ENCODE measurements around the gene RIMS1.
A peak's percentile ranks its signal among the peaks of the same experiment; 100 is the strongest.

Gene RIMS1

GRCh38 chr6:72094506-72094905, 208.2 kb downstream of the RIMS1 start:
- DNase-seq = no peak

- no peak for DNase-seq
These were observed 216.2 kb downstream of the RIMS1 start for GRCh38 chr6:72102561-72102960.

GRCh38 chr6:72111611-72112010, 225.3 kb downstream of the RIMS1 start:
- no peak for DNase-seq

- DNase-seq = no peak
These were observed 244.0 kb downstream of the RIMS1 start for GRCh38 chr6:72130327-72130726.

GRCh38 chr6:72132427-72132826, 246.1 kb downstream of the RIMS1 start:
- DNase-seq = no peak

GRCh38 chr6:72132851-72133250, 246.5 kb downstream of the RIMS1 start:
- no peak for DNase-seq

- no peak for DNase-seq
These were observed 247.0 kb downstream of the RIMS1 start for GRCh38 chr6:72133324-72133723.

- DNase-seq = no peak
These were observed 254.4 kb downstream of the RIMS1 start for GRCh38 chr6:72140795-72141194.

GRCh38 chr6:72149715-72150114, 263.4 kb downstream of the RIMS1 start:
- DNase-seq = no peak

- no peak for DNase-seq
These were observed 265.4 kb downstream of the RIMS1 start for GRCh38 chr6:72151742-72152141.

GRCh38 chr6:72175916-72176315, 289.6 kb downstream of the RIMS1 start:
- peak; percentile 9 for DNase-seq

GRCh38 chr6:72182337-72183246, 296.2 kb downstream of the RIMS1 start:
- peak; percentile 30 for DNase-seq

GRCh38 chr6:72203983-72204382, 317.6 kb downstream of the RIMS1 start:
- DNase-seq = no peak

- no peak for DNase-seq
These were observed 319.1 kb downstream of the RIMS1 start for GRCh38 chr6:72205500-72205899.

- no peak for DNase-seq
These were observed 320.3 kb downstream of the RIMS1 start for GRCh38 chr6:72206606-72207005.

- no peak for DNase-seq
These were observed 326.3 kb downstream of the RIMS1 start for GRCh38 chr6:72212686-72213085.

GRCh38 chr6:72213654-72214053, 327.3 kb downstream of the RIMS1 start:
- no peak for DNase-seq

- no peak for DNase-seq
These were observed 330.1 kb downstream of the RIMS1 start for GRCh38 chr6:72216222-72217068.

- no peak for DNase-seq
These were observed 331.3 kb downstream of the RIMS1 start for GRCh38 chr6:72217626-72218025.

- DNase-seq = peak; percentile 33
These were observed 331.8 kb downstream of the RIMS1 start for GRCh38 chr6:72218125-72218524.

GRCh38 chr6:72219536-72219935, 333.2 kb downstream of the RIMS1 start:
- DNase-seq = no peak

- DNase-seq = no peak
These were observed 351.7 kb downstream of the RIMS1 start for GRCh38 chr6:72238021-72238420.

- peak; percentile 25 for DNase-seq
These were observed 352.6 kb downstream of the RIMS1 start for GRCh38 chr6:72238900-72239299.

GRCh38 chr6:72245565-72245964, 359.2 kb downstream of the RIMS1 start:
- peak; percentile 26 for DNase-seq

Data from fibroblast of skin of right biceps (primary cell).